HG02642 (cell line): ENCODE measurements around the gene PASK.
"Not testable (repeated sequence)": the region's sequence is repeated elsewhere in the genome, so short reads cannot be mapped to it uniquely, and the experiment has no call there.

Experiments
- ATAC-seq: cut with Tn5 transposase; IDR thresholded peaks from one replicate; pipeline ENCODE4 v1.9.1; 2021; ENCODE audit warnings: mild to moderate bottlenecking; ENCODE audit not compliant: unreplicated experiment, poor library complexity

Gene PASK

GRCh38 chr2:241110089-241110606 lies 39.1 kb downstream of the PASK start:
- ATAC-seq, result peak; percentile 14

- ATAC-seq, result no peak
Observed at GRCh38 chr2:241109210-241110088, 39.8 kb downstream of the PASK start.

- ATAC-seq, result no peak
Observed at GRCh38 chr2:241108271-241109209, 40.7 kb downstream of the PASK start.

- ATAC-seq, result no peak
Observed at GRCh38 chr2:241107031-241107783, 42.1 kb downstream of the PASK start.

GRCh38 chr2:241105641-241106040 lies 43.6 kb downstream of the PASK start:
- ATAC-seq, result no peak

GRCh38 chr2:241104611-241105010 lies 44.7 kb downstream of the PASK start:
- not testable (repeated sequence) for ATAC-seq

GRCh38 chr2:241103176-241103595 lies 46.1 kb downstream of the PASK start:
- no peak for ATAC-seq

- peak; percentile 91 for ATAC-seq
Observed at GRCh38 chr2:241102239-241102803, 47.0 kb downstream of the PASK start, which contains the start of gene MTERF4. Gene MTERF4, minus strand, starts transcription at chr2:241102287. Its CDS starts 14 bp downstream, at chr2:241102273.

GRCh38 chr2:241099246-241099645 lies 50.0 kb downstream of the PASK start:
- no peak for ATAC-seq

GRCh38 chr2:241096979-241097378 lies 52.3 kb downstream of the PASK start:
- peak; percentile 37 for ATAC-seq

GRCh38 chr2:241095594-241096290 lies 53.5 kb downstream of the PASK start:
- ATAC-seq, result no peak

- ATAC-seq, result no peak
Observed at GRCh38 chr2:241094924-241095420, 54.3 kb downstream of the PASK start.

- ATAC-seq, result no peak
Observed at GRCh38 chr2:241094172-241094571, 55.1 kb downstream of the PASK start.

- not testable (repeated sequence) for ATAC-seq
Observed at GRCh38 chr2:241093133-241093781, 56.0 kb downstream of the PASK start.

GRCh38 chr2:241092677-241093076 lies 56.6 kb downstream of the PASK start:
- ATAC-seq, result no peak

- ATAC-seq, result no peak
Observed at GRCh38 chr2:241091734-241092445, 57.4 kb downstream of the PASK start.

- no peak for ATAC-seq
Observed at GRCh38 chr2:241091201-241091600, 58.1 kb downstream of the PASK start.
